HG02885 (cell line): ENCODE measurements around the gene ANKRD33.

Experiments
- ATAC-seq: cut with Tn5 transposase; IDR thresholded peaks from one replicate; pipeline ENCODE4 v1.9.1; 2021; ENCODE audit warnings: mild to moderate bottlenecking; ENCODE audit not compliant: unreplicated experiment, poor library complexity

Gene ANKRD33

GRCh38 chr12:51887476-51888315, at the start of gene ANKRD33:
Gene ANKRD33, plus strand, starts transcription at chr12:51888103. Its CDS starts 84 bp downstream, at chr12:51888187.
- ATAC-seq, result no peak

GRCh38 chr12:51838762-51839161, 49.1 kb upstream of the ANKRD33 start:
- no peak for ATAC-seq

- ATAC-seq, result no peak
Observed at GRCh38 chr12:51839310-51839947, 48.5 kb upstream of the ANKRD33 start.

GRCh38 chr12:51840966-51841365, 46.9 kb upstream of the ANKRD33 start:
- no peak for ATAC-seq

- no peak for ATAC-seq
Observed at GRCh38 chr12:51841727-51842126, 46.2 kb upstream of the ANKRD33 start.

GRCh38 chr12:51844854-51845253, 43.0 kb upstream of the ANKRD33 start:
- ATAC-seq, result no peak

GRCh38 chr12:51845482-51845881, 42.4 kb upstream of the ANKRD33 start:
- ATAC-seq, result no peak

GRCh38 chr12:51846271-51846691, 41.6 kb upstream of the ANKRD33 start:
- ATAC-seq, result no peak

- ATAC-seq, result no peak
Observed at GRCh38 chr12:51846911-51847642, 40.8 kb upstream of the ANKRD33 start.

- no peak for ATAC-seq
Observed at GRCh38 chr12:51847643-51848325, 40.1 kb upstream of the ANKRD33 start.

- no peak for ATAC-seq
Observed at GRCh38 chr12:51848326-51848727, 39.6 kb upstream of the ANKRD33 start, which contains the start of gene FIGNL2. Gene FIGNL2, minus strand, starts transcription at chr12:51848718. Its CDS starts 26,305 bp downstream, at chr12:51822413.

GRCh38 chr12:51848841-51849735, 38.8 kb upstream of the ANKRD33 start:
- ATAC-seq, result no peak

- ATAC-seq, result no peak
Observed at GRCh38 chr12:51850081-51850964, 37.6 kb upstream of the ANKRD33 start.

GRCh38 chr12:51850965-51851299, 37.0 kb upstream of the ANKRD33 start:
- no peak for ATAC-seq

- ATAC-seq, result no peak
Observed at GRCh38 chr12:51851413-51852124, 36.3 kb upstream of the ANKRD33 start.

- no peak for ATAC-seq
Observed at GRCh38 chr12:51852404-51853137, 35.3 kb upstream of the ANKRD33 start.
